ENCODE data around the gene TGFA. TPM values are rescaled to one million over a fixed set of nuclear protein-coding genes. Genes with fewer than 3 reads are reported as not detected.

The TGFA gene
- total RNA-seq, 1 donor from 2014 or later, result 89.1 TPM

GRCh38 chr2:70411483-70412125 is 142.0 kb downstream of the TGFA start:
- no peak for DNase-seq (ENCODE audit: low read depth)
- no peak overlapping the region for H3K4me3 ChIP-seq (ENCODE audit: low read depth, low read length)
- TF ChIP-seq CTCF (conservative IDR thresholded peaks at IDR 0.05; ENCODE audit: low read depth, low read length), result no peak

GRCh38 chr2:70403267-70404053 is 150.2 kb downstream of the TGFA start:
- DNase-seq (ENCODE audit: low read depth), result no peak
- no peak overlapping the region for H3K4me3 ChIP-seq (ENCODE audit: low read depth, low read length)
- no peak for TF ChIP-seq CTCF (conservative IDR thresholded peaks at IDR 0.05; ENCODE audit: low read depth, low read length)

GRCh38 chr2:70400539-70400938 is 153.1 kb downstream of the TGFA start:
- H3K4me3 ChIP-seq (ENCODE audit: low read depth, low read length), result no peak overlapping the region
- no peak for TF ChIP-seq CTCF (conservative IDR thresholded peaks at IDR 0.05; ENCODE audit: low read depth, low read length)
- DNase-seq (ENCODE audit: low read depth), result no peak

- H3K4me3 ChIP-seq (ENCODE audit: low read depth, low read length), result no peak overlapping the region
- no peak for DNase-seq (ENCODE audit: low read depth)
These were observed 154.6 kb downstream of the TGFA start for GRCh38 chr2:70399046-70399445.

More at GRCh38 chr2:70399046-70399445, 154.6 kb downstream of the TGFA start:
- TF ChIP-seq CTCF (conservative IDR thresholded peaks at IDR 0.05; ENCODE audit: low read depth, low read length), result no peak

Other genes with a start within 250 kb of the TGFA start
- 21.3 and 23.0 TPM in 2 replicates for gene ADD2, start 214.4 kb upstream of the TGFA start, total RNA-seq
- not detected in 2 replicates for gene FIGLA, start 236.8 kb upstream of the TGFA start, total RNA-seq